Activated CD4-positive, CD25-positive, alpha-beta regulatory T cell treated with anti-CD3 and anti-CD28 coated beads, Interleukin-2, amount 50 U/mL, for 24 hours (primary cell): Measurements from ENCODE around the gene SETX.
"Not testable (repeated sequence)": the region's sequence is repeated elsewhere in the genome, so short reads cannot be mapped to it uniquely, and the experiment has no call there.

Experiments used
- ATAC-seq, 2 donors: fragments of 150-1000 bp; cut with Tn5 transposase; one replicate each; pipeline ENCODE4 v1.10.0; 2021; ENCODE audit warnings: mild to moderate bottlenecking in 1 of 2, moderate library complexity in 1 of 2

The SETX gene

GRCh38 chr9:132354637-132355355 is at the start of gene SETX:
SETX (minus strand) TSS chr9:132354986; CDS start chr9:132349428, 5,558 bp downstream.
- peak; percentile 87 to 89 for ATAC-seq

DNA sequence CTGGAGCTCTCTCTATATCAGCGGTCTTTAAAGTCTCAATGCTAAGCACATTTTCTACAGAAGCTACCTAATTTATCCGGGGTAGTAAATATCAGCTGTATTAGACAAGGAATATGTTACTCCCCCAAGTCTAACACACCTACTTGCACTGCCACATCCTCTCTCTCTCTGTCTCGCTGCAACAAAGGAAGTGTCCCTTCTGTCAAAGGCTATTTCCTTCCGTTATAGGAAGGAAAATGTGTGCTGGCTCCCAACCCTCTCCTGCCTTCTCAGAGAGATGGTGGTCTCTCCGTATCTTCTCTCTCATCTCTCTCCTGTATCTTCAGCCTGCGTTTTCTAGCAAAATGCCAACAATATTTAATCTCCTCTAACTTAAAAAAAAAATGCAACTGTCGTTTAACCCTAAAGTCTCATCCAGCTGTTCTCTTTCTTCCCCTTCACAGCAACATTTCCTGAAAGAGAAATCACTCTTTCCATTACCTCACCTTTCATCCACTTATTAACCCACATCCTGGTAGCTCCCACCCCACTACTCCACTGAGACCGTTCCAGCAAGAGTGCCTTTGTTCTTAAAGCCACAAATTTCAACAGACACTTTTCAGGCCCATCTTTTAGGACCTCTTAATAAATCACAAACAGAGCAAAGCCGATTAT is 49.6 kb upstream of the SETX start:
- ATAC-seq: peak in 1 of 2 donors; percentile 27

DNA sequence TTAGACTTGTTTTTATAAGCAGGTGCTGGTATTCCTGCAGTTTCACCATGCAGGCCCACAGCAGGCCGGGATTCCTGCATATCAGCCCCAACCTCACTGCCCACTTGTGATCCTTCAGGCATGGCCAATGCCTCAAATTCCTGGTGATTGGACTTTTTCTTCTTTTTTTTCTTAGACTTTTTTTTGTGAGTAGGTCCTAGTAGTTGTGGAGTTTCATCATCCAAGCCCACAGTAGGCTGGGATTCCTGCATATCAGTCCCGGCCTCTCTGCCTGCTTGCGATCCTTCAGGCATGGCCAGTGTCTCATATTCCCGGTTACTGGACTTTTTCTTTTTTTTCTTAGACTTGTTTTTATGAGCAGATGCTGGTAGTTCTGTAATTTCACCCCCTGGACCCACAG is 47.0 kb upstream of the SETX start:
- no peak for ATAC-seq

GRCh38 chr9:132395560-132395959 is 40.8 kb upstream of the SETX start:
- ATAC-seq: no peak

DNA sequence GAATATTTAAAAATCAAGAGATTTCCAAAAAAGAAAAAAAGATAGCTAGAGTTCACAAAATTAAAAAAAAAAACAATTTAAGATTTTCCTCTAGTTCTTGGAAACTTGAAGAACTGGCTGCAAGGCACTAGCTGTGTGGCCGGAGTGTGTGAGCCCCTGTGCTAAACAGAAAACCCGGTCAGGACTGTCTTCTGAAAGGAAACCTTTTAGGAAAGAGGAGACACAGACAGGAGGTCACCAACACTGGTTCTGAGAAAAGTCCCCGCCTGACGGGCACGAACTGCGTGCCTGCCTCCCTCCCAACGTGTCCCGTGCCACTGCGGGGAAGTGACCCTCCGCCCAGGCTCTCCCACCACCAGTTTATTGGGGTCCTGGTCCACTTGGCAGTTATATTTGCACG is 36.7 kb upstream of the SETX start:
- ATAC-seq: no peak

GRCh38 chr9:132390966-132391365 is 36.2 kb upstream of the SETX start:
- ATAC-seq: no peak

DNA sequence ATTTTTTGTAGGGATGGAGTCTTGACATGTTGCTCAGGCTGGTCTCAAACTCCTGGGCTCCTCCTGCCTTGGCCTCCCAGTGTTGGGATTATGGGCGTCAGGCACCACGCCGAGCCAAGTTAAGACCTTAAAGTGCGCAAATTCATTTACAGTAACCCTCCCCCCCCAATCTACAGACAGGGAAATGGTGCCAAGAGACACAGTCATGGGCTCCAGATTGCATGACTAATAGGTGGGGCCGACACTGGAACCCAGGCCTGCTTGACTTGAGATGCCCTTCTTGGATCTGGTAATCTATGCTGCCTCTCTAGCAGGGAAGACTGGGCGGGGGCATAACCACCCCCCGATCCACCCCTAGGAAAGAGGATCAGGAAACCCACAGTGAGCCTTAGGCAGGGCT is 32.3 kb upstream of the SETX start:
- no peak for ATAC-seq

- peak; percentile 17 to 33 for ATAC-seq
These were observed 29.6 kb upstream of the SETX start for GRCh38 chr9:132384376-132384775.

GRCh38 chr9:132383462-132383883 is 28.7 kb upstream of the SETX start:
- peak in 1 of 2 donors; percentile 13 for ATAC-seq

GRCh38 chr9:132381966-132382541 is 27.3 kb upstream of the SETX start:
- no peak for ATAC-seq

- ATAC-seq: not testable (repeated sequence)
These were observed 23.6 kb upstream of the SETX start for GRCh38 chr9:132378416-132378815.

DNA sequence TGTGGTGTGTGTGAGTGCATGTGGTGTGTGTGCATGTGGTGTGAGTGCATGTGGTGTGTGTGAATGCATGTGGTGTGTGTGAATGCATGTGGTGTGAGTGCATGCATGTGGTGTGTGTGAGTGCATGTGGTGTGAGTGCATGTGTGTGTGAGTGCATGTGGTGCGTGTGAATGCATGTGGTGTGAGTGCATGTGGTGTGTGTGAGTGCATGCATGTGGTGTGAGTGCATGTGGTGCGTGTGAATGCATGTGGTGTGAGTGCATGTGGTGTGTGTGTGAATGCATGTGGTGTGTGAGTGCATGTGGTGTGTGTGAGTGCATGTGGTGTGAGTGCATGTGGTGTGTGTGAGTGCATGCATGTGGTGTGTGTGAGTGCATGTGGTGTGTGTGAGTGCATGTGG is 23.0 kb upstream of the SETX start:
- not testable (repeated sequence) for ATAC-seq

DNA sequence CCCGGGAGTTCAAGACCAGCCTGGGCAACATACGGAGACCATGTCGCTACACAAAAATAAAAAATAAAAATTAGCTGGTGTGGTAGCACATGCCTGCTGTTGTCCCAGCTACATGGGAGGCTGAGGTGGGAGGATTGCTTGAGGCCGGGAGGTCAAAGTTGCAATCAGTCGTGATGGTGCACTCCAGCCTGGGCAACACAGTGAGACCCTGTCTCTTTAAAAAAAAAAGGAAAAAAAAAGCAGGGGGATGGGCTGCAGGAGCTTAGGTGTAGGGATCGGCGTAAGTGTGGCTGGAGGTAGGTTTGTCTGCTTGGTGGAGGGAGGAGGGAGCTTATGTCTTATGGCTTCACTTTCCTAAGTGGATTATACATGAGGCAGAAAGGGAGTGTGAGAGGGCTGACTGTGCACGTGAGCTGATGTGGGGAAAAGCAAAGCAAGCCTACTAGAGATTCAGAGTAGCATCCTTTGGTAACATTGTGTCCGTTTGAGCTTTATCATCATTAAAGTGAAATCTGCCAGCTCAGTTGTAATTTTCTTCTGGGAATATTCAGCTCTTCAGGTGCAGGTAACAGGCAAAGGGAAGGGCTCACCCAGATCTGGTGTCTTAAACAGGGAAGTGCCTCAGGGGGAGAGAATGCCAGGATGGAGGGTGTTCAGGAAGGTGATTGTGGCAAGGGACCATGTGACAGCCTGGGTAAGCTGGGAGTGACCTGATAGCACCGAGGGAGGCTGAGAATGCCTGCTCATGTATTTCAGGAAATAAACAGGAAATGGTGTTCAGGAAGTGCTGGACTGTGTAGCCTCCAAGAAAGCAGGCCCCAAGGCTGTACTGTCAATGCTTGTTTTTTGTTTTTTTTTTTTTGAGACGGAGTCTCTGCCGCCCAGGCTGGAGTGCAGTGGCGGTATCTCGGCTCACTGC is 17.6 kb upstream of the SETX start:
- ATAC-seq: no peak

- no peak for ATAC-seq
These were observed 15.8 kb upstream of the SETX start for GRCh38 chr9:132370592-132370991.

DNA sequence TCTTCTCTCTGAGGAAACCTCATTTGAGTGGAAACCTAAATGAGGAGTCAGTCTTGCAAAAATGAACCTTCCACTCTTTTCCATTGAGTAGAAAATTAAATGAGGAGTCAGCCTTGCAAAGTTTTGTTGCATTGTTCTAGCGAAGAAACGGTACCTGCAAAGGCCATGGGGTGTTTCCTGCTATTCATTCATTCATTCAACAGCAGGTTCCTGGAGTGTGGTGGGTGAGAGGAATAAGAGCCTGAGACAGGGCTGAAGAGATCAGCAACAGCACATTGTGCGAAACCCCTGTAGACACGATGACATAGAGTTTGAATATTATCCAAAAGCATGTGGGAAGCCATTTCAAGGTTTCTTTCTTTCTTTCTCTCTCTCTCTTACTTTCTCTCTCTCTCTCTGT is 14.6 kb upstream of the SETX start:
- ATAC-seq: no peak

DNA sequence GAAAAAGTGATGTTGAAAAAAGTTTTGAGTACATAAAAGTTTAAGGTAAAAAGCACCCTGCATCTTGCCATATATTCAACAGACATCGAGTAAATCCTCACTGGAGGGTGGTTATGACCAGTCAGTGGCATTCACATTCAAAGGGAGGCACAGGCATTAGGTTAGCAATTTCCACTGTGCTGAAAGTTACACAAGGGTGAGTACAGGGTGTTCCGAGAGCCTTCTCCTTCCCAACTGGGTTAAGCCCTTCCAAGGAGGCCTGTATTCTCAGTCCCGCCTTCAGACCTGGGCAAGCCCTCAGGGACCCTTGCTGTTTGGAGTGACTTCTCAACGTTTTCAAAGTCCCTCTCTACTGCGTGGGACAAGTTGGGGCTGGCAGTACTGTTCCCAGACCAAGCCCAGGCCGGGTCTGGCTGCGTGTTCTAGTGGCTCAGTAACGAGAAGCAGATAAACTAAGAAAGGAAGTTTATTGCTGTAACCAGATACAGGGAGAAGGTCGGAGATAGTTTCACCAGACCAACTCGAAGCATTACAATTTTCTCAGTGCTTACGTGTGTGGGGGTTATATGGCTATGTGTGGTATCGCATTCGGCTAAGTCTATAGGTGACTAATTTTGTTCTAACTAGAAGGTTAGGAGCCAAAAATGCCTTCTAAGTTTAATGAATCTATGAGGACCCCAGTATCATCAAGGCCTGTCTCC is 13.0 kb upstream of the SETX start:
- no peak for ATAC-seq

- ATAC-seq: no peak
These were observed 11.7 kb upstream of the SETX start for GRCh38 chr9:132366481-132366880.

DNA sequence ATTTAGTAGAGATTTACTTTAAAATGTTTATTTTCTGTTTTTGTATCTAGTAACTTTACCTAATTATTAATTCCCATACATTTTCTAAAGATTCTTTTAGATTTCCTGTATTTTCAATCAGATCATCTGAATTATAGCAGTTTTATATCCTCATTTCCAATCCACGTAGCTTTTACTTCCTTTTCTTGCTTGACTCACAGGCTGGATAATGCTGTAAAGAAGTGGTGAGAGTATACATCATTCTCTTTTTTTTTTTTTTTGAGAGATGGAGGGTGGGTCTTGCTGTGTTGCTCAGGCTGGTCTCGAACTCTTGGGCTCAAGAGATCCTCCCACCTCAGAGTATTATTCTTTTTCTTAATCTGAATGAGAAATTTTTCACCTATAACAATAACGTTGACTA is 11.2 kb upstream of the SETX start:
- ATAC-seq: no peak

GRCh38 chr9:132364068-132364467 is 9.3 kb upstream of the SETX start:
- ATAC-seq: no peak

GRCh38 chr9:132357764-132358163 is 3.0 kb upstream of the SETX start:
- ATAC-seq: no peak

- no peak for ATAC-seq
These were observed 1.6 kb upstream of the SETX start for GRCh38 chr9:132356324-132356924.
